T-cell (primary cell): ENCODE results near the gene SEMA4D. TPM values are rescaled to one million over a fixed set of nuclear protein-coding genes. Genes with fewer than 3 reads are reported as not detected.
A peak's percentile ranks its signal among the peaks of the same experiment; 100 is the strongest.

Experiments used
- ATAC-seq, 4 experiments: fragments of 200-7000 bp in 3 of 4; fragments of 150-1000 bp in 1 of 4; cut with Tn5 transposase; replicated peaks in 1 of 4; 1 replicate in 3 of 4; 2 replicates in 1 of 4; pipeline ENCODE4 v1.10.0; 2021; ENCODE audit warnings: moderate library complexity in 3 of 4, mild to moderate bottlenecking in 2 of 4, moderate number of reproducible peaks in 1 of 4
- CTCF ChIA-PET, 2 donors: fragments of 300-600 bp; sonication (Branson Sonifier 250); formaldehyde crosslinking; loops; one replicate each; lab custom pipeline; 2022; ENCODE audit warnings: antibody characterized with exemption in 2 of 2; lab: Charles Lee
- POLR2A ChIA-PET, 2 donors: fragments of 300-600 bp; sonication (Branson Sonifier 250); formaldehyde crosslinking; loops; one replicate each; lab custom pipeline; 2022; ENCODE audit warnings: antibody characterized with exemption in 2 of 2; lab: Charles Lee
- DNase-seq, 35 experiments: peaks; one replicate each; pipeline versions ENCODE4 v3.0.0 to v3.0.0-alpha.2; 2013 to 2023
- H3K27ac ChIP-seq: one replicate; pipeline ENCODE4 v1.5.1; 2013; ENCODE audit warnings: low read length
- H3K27me3 ChIP-seq, 2 experiments: replicated peaks in 1 of 2; 1 replicate in 1 of 2; 2 replicates in 1 of 2; pipeline versions ENCODE4 v1.6.1 to v1.7.0; 2013; ENCODE audit warnings: low read length in 1 of 2, mixed read lengths in 1 of 2; ENCODE audit not compliant: control insufficient read depth in 2 of 2, insufficient read depth in 2 of 2; ENCODE audit errors: extremely low read depth in 1 of 2
- H3K36me3 ChIP-seq, 2 donors: 1 replicate in 1 of 2; 2 replicates in 1 of 2; pipeline versions ENCODE4 v1.6.1 to v1.7.0; 2013; ENCODE audit warnings: low read length in 1 of 2; ENCODE audit not compliant: control insufficient read depth in 2 of 2, insufficient read depth in 1 of 2; ENCODE audit errors: extremely low read depth in 1 of 2
- H3K4me1 ChIP-seq, 2 experiments: 1 replicate in 1 of 2; 2 replicates in 1 of 2; pipeline versions ENCODE4 v1.6.1 to v1.7.0; 2013; ENCODE audit warnings: low read length in 2 of 2, mixed read lengths in 1 of 2; ENCODE audit not compliant: insufficient read depth in 2 of 2, control insufficient read depth in 1 of 2; ENCODE audit errors: extremely low read depth in 1 of 2
- H3K4me3 ChIP-seq, 2 donors: 1 replicate in 1 of 2; 2 replicates in 1 of 2; pipeline versions ENCODE4 v1.5.1 to v1.7.0; 2013; ENCODE audit warnings: mild to moderate bottlenecking in 2 of 2, low read length in 1 of 2, moderate library complexity in 1 of 2; ENCODE audit not compliant: control insufficient read depth in 1 of 2; ENCODE audit errors: extremely low read depth in 1 of 2
- H3K9me3 ChIP-seq: 2 replicates; pipeline ENCODE4 v1.7.0; 2013
- H3K27ac Mint-ChIP-seq, 2 donors: one replicate each; pipeline ENCODE4 v1.8.0; 2020 to 2021; ENCODE audit warnings: mild to moderate bottlenecking in 2 of 2, mixed read lengths in 2 of 2
- H3K27me3 Mint-ChIP-seq, 2 donors: one replicate each; pipeline ENCODE4 v1.8.0; 2021 to 2022; ENCODE audit warnings: mixed read lengths in 2 of 2
- H3K36me3 Mint-ChIP-seq: one replicate; pipeline ENCODE4 v1.8.0; 2021; ENCODE audit warnings: mixed read lengths
- H3K4me1 Mint-ChIP-seq, 3 donors: one replicate each; pipeline ENCODE4 v1.8.0; 2020 to 2022; ENCODE audit warnings: mixed read lengths in 3 of 3, mild to moderate bottlenecking in 1 of 3
- H3K4me3 Mint-ChIP-seq, 3 donors: one replicate each; pipeline ENCODE4 v1.8.0; 2020 to 2022; ENCODE audit warnings: mild to moderate bottlenecking in 3 of 3, mixed read lengths in 3 of 3, moderate library complexity in 3 of 3
- H3K9me3 Mint-ChIP-seq, 3 donors: one replicate each; pipeline ENCODE4 v1.8.0; 2020 to 2022; ENCODE audit warnings: mixed read lengths in 3 of 3
- WGBS: methylation state at CpG from one replicate; pipeline ENCODE4 v1.1.5; 2013; ENCODE audit warnings: missing lambda C conversion rate; ENCODE audit not compliant: insufficient coverage; 5-methylcytosine and 5-hydroxymethylcytosine counted together
- total RNA-seq, 35 experiments: library from RNA in 6 of 35; stranded (reverse) in 6 of 35; fragments of 120-200 nt in 1 of 35; gene quantifications; one replicate each; pipeline versions ENCODE4 v1.2.1 to v1.2.4 and lab custom pipeline; 2013 to 2026

Gene SEMA4D
- total RNA-seq, 5 donors from 2014 or later (not counting 1 experiment from before 2014, with no cell fraction given): 347 to 585 (median 434) TPM

- ATAC-seq (peak; percentile 22 to 48 (median 31)), DNase-seq (peak in 25 of 35 experiments; percentile 34 to 75 (median 40))
- Histone ChIP-seq H3K27me3 (no peaks in the 10 kb centered on the region), H3K36me3 (peaks cover 0 to 2% of the 10 kb centered on the region in 2 donors), H3K4me3 (peak overlapping the region in 1 of 2 donors; percentile 20), H3K27ac (peak overlapping the region; percentile 70), H3K4me1 (peaks cover 62 to 88% of the 10 kb centered on the region in 2 experiments), H3K9me3 (no peaks in the 10 kb centered on the region)
- Mint-ChIP-seq H3K9me3 (no peaks in the 10 kb centered on the region), H3K27me3 (no peaks in the 10 kb centered on the region), H3K4me1 (peaks cover 77 to 92% (median 88%) of the 10 kb centered on the region in 3 donors), H3K4me3 (peak overlapping the region; percentile 89 to 96 (median 92)), H3K36me3 (no peaks in the 10 kb centered on the region), H3K27ac (peak overlapping the region; percentile 91 to 96)
- 14% methylated on average over 2 of the region's 7 CpGs for WGBS
- ChIA-PET POLR2A (interaction anchor here (0.6 to 0.7 kb wide), 4 partner anchors 12 to 1531 kb away, joined by 3 to 4 read pairs (median 4); no protein-coding TSS in a partner anchor), CTCF (interaction anchor here in 1 of 2 donors (1.2 to 1.8 kb wide), 3 partner anchors 9 to 70 kb away, joined by 6 to 8 read pairs (median 6); no protein-coding TSS in a partner anchor)
Observed at GRCh38 chr9:89498852-89499480, 1.1 kb upstream of the SEMA4D start.

GRCh38 chr9:89497257-89497963 is 503 bp downstream of the SEMA4D start:
- ATAC-seq (peak in 3 of 4 experiments; percentile 1 to 42 (median 41)), DNase-seq (peak in 10 of 35 experiments; percentile 20 to 66 (median 42))
- peaks cover 66 to 89% of the 10 kb centered on the region in 2 experiments for H3K4me1 ChIP-seq
- H3K27me3 ChIP-seq: no peaks in the 10 kb centered on the region
- peak overlapping the region; percentile 90 to 95 for H3K27ac Mint-ChIP-seq
- H3K4me3 ChIP-seq: peak overlapping the region; percentile 80 to 92
- ChIA-PET POLR2A (no interaction called here), CTCF (interaction anchor here in 1 of 2 donors (0.5 to 1.1 kb wide), 2 partner anchors 52 to 79 kb away, joined by 3 to 5 read pairs; no protein-coding TSS in a partner anchor)
- H3K4me3 Mint-ChIP-seq: peak overlapping the region; percentile 93 to 96 (median 93)
- no peaks in the 10 kb centered on the region for H3K36me3 Mint-ChIP-seq
- WGBS: under 1% methylated on average over 62 of the region's 67 CpGs
- no peaks in the 10 kb centered on the region for H3K9me3 ChIP-seq
- H3K36me3 ChIP-seq: peaks cover 0 to 9% of the 10 kb centered on the region in 2 donors
- H3K27me3 Mint-ChIP-seq: no peaks in the 10 kb centered on the region
- H3K4me1 Mint-ChIP-seq: peaks cover 80 to 92% (median 89%) of the 10 kb centered on the region in 3 donors
- H3K9me3 Mint-ChIP-seq: no peaks in the 10 kb centered on the region
- peak overlapping the region; percentile 76 for H3K27ac ChIP-seq

DNA sequence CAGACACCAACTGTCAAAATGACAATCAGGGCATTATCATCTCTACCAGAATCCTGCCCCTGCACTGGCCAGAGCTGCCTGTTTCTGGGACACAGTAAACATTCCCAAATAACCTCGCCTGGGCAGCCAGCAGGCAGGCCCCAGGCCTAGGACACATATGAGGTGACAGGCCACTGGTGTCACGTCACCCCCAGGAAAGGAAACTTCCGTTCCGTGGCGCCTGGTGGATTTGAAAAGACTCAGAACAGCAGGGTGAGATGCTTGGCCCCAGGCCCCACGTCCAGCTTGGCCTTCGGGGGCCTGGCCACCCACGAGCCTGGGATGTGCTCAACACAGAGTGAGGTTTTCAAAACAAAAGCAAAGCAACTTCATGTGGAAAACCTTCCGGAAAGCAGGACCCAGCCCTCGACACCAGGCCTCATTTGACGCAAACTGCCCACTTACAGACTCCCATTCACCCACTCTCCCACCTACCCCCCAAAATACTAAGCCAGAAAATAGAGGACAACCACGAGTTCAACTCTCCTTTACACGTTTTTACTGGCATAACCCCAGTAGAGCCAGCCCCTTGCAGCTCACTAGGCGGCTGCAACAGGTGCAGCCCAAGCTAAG is 1.2 kb downstream of the SEMA4D start:
- CTCF ChIA-PET: interaction anchor here in 1 of 2 donors (0.5 to 1.1 kb wide), 2 partner anchors 52 to 79 kb away, joined by 3 to 5 read pairs; no protein-coding TSS in a partner anchor
- Mint-ChIP-seq H3K9me3 (no peaks in the 10 kb centered on the region), H3K4me3 (peak overlapping the region; percentile 93 to 96 (median 93)), H3K27ac (peak overlapping the region; percentile 90 to 95), H3K4me1 (peaks cover 80 to 92% (median 89%) of the 10 kb centered on the region in 3 donors), H3K27me3 (no peaks in the 10 kb centered on the region), H3K36me3 (peaks cover 6% of the 10 kb centered on the region)
- DNase-seq (peak in 21 of 35 experiments; percentile 22 to 63 (median 43)), ATAC-seq (peak; percentile 17 to 46 (median 28))
- Histone ChIP-seq H3K27ac (peak overlapping the region; percentile 76), H3K27me3 (no peaks in the 10 kb centered on the region), H3K9me3 (no peaks in the 10 kb centered on the region), H3K36me3 (peaks cover 0 to 9% of the 10 kb centered on the region in 2 donors), H3K4me1 (peaks cover 66 to 89% of the 10 kb centered on the region in 2 experiments), H3K4me3 (peak overlapping the region; percentile 80 to 92)
- WGBS: 0% methylated on average over 10 of the region's 14 CpGs
- POLR2A ChIA-PET: no interaction called here

- Mint-ChIP-seq H3K36me3 (peaks cover 6% of the 10 kb centered on the region), H3K27me3 (no peaks in the 10 kb centered on the region), H3K4me3 (peak overlapping the region; percentile 93 to 96 (median 93)), H3K4me1 (peaks cover 80 to 92% (median 89%) of the 10 kb centered on the region in 3 donors), H3K27ac (peak overlapping the region; percentile 90 to 95), H3K9me3 (no peaks in the 10 kb centered on the region)
- no peaks in the 10 kb centered on the region for H3K27me3 ChIP-seq
- H3K27ac ChIP-seq: peak overlapping the region; percentile 76
- H3K4me3 ChIP-seq: peak overlapping the region; percentile 80 to 92
- no peaks in the 10 kb centered on the region for H3K9me3 ChIP-seq
- ChIA-PET CTCF (interaction anchor here in 1 of 2 donors (1.0 to 1.1 kb wide), 2 partner anchors 53 kb away, joined by 3 to 5 read pairs; no protein-coding TSS in a partner anchor), POLR2A (interaction anchor here in 1 of 2 donors (0.5 kb wide), 1 partner anchor 35 kb away, joined by 5 read pairs; no protein-coding TSS in a partner anchor)
- H3K36me3 ChIP-seq: peaks cover 1 to 11% of the 10 kb centered on the region in 2 donors
- H3K4me1 ChIP-seq: peaks cover 64 to 89% of the 10 kb centered on the region in 2 experiments
- 24% methylated on average over 10 of the region's 12 CpGs for WGBS
- DNase-seq (no peak), ATAC-seq (no peak)
Observed at GRCh38 chr9:89495824-89496560, 1.9 kb downstream of the SEMA4D start.

GRCh38 chr9:89494199-89494598 is 3.7 kb downstream of the SEMA4D start:
- Histone ChIP-seq H3K36me3 (peaks cover 2 to 14% of the 10 kb centered on the region in 2 donors), H3K27ac (peak overlapping the region; percentile 76), H3K27me3 (no peaks in the 10 kb centered on the region), H3K4me1 (peaks cover 71 to 86% of the 10 kb centered on the region in 2 experiments), H3K9me3 (no peaks in the 10 kb centered on the region), H3K4me3 (no peak overlapping the region)
- H3K4me3 Mint-ChIP-seq: peak overlapping the region; percentile 93 to 96 (median 93)
- H3K27ac Mint-ChIP-seq: peak overlapping the region; percentile 90 to 95
- ChIA-PET POLR2A (no interaction called here), CTCF (no interaction called here)
- no peak for DNase-seq
- peaks cover 10% of the 10 kb centered on the region for H3K36me3 Mint-ChIP-seq
- no peak for ATAC-seq
- WGBS: 37% methylated on average over 2 of the region's 5 CpGs
- no peaks in the 10 kb centered on the region for H3K9me3 Mint-ChIP-seq
- H3K4me1 Mint-ChIP-seq: peaks cover 82 to 92% (median 90%) of the 10 kb centered on the region in 3 donors
- H3K27me3 Mint-ChIP-seq: no peaks in the 10 kb centered on the region
